ENCODE results near the gene PCLO. TPM values are rescaled to one million over a fixed set of nuclear protein-coding genes. Genes with fewer than 3 reads are reported as not detected.

PCLO gene
- total RNA-seq, 1 experiment from 2014 or later: 3.1 TPM

DNA sequence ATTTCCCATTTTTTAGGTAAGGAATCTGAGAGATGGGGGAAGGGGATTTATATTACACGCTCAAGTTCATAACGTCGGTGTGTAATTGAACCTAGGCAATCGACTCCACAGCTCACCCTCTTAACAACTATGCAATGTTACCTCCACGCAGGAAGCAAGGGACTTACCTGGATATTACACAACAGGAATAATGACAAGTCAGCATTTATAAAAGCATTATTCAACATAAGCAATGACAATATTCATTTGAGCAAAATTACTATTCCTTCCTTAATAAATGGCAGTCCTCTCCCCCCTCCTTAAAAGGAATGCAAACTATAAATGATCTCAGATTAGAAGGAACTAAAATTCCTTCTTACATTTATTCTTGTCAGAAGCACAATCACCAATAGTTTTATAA is 104.0 kb downstream of the PCLO start:
- no peaks in the 10 kb centered on the region for H3K36me3 Mint-ChIP-seq (ENCODE audit: insufficient read depth in 1 of 3, low read depth in 3 of 3)
- no peaks in the 10 kb centered on the region for H4K20me1 ChIP-seq (ENCODE audit: control insufficient read depth, insufficient read depth, insufficient read length)
- H3K4me1 Mint-ChIP-seq: peaks cover 0 to 3% of the 10 kb centered on the region in 2 experiments; a peak in 1 of 4 replicates
- no peak overlapping the region for H4K91ac ChIP-seq (ENCODE audit: insufficient read length, low read depth, low read length)
- H3K79me1 ChIP-seq (ENCODE audit: insufficient read depth, low read depth, low read length, poor library complexity, severe bottlenecking): no peaks in the 10 kb centered on the region
- no peak overlapping the region for H3K27ac ChIP-seq (ENCODE audit: insufficient read length, low read depth, low read length)
- H3K14ac ChIP-seq (ENCODE audit: insufficient read depth, low read length): no peak overlapping the region
- no peak overlapping the region for H3K23ac ChIP-seq (ENCODE audit: insufficient read length, low read depth, low read length)
- no peak overlapping the region for H3K56ac ChIP-seq (ENCODE audit: insufficient read length, low read depth, low read length)
- H2BK12ac ChIP-seq (ENCODE audit: insufficient read length, low read depth, low read length): no peak overlapping the region
- no peak for TF ChIP-seq CTCF (conservative IDR thresholded peaks at IDR 0.05)
- H3K9me3 Mint-ChIP-seq: no peaks in the 10 kb centered on the region
- no peak overlapping the region for H3K4me2 ChIP-seq (ENCODE audit: insufficient read depth, insufficient read length, low read length)
- H2AK5ac ChIP-seq (ENCODE audit: insufficient read length, low read length): no peak overlapping the region
- no peak overlapping the region for H2BK15ac ChIP-seq (ENCODE audit: low read depth, low read length)
- H3K4me1 ChIP-seq (ENCODE audit: insufficient read depth, low read length): no peaks in the 10 kb centered on the region
- no peak overlapping the region for H3T11ph ChIP-seq (ENCODE audit: low read length)
- no peak for DNase-seq
- no CpG with 5 or more reads among the region's 5 CpGs for WGBS (ENCODE audit: extremely low coverage, insufficient read length, low lambda C conversion rate)
- H3K27me3 Mint-ChIP-seq (ENCODE audit: low read depth): no peaks in the 10 kb centered on the region
- H4K8ac ChIP-seq (replicated peaks; ENCODE audit: insufficient read length, low read depth, low read length): no peak overlapping the region
- no peak overlapping the region for H2AFZ ChIP-seq (ENCODE audit: low read length)
- no peak overlapping the region for H3K4me3 Mint-ChIP-seq
- H3K4ac ChIP-seq (ENCODE audit: low read depth, low read length): no peak overlapping the region
- H3K9ac ChIP-seq (ENCODE audit: extremely low read depth, insufficient read length, low read length): no peak overlapping the region
- H2BK120ac ChIP-seq (ENCODE audit: low read depth, low read length, poor library complexity, severe bottlenecking): no peak overlapping the region
- H2BK20ac ChIP-seq (ENCODE audit: low read depth, low read length, poor library complexity, severe bottlenecking): no peak overlapping the region
- no peak overlapping the region for H2BK5ac ChIP-seq (ENCODE audit: insufficient read length, low read length)
- no peak overlapping the region for H4K5ac ChIP-seq (ENCODE audit: insufficient read length, low read depth, low read length)
- H3K79me2 ChIP-seq (ENCODE audit: insufficient read depth, low read length): no peaks in the 10 kb centered on the region
- no peaks in the 10 kb centered on the region for H3K23me2 ChIP-seq (ENCODE audit: insufficient read length, low read depth, low read length, poor library complexity, severe bottlenecking)
- H3K9me3 ChIP-seq (ENCODE audit: control insufficient read depth, low read depth, low read length): no peaks in the 10 kb centered on the region
- H3K27me3 ChIP-seq (ENCODE audit: insufficient read depth, low read length): no peaks in the 10 kb centered on the region
- H3K18ac ChIP-seq (ENCODE audit: insufficient read length, low read depth, low read length): no peak overlapping the region
- H3K27ac Mint-ChIP-seq: no peak overlapping the region
